Activated naive CD4-positive, alpha-beta T cell treated with anti-CD3 and anti-CD28 coated beads, Interleukin-2, amount 50 U/mL, for 16 hours (primary cell): ENCODE results near the gene MEGF9.

ENCODE experiments used
- DNase-seq: peaks from one replicate; pipeline ENCODE4 v3.0.0-alpha.2; 2020

Gene MEGF9

GRCh38 chr9:120730654-120731514 is 16.6 kb upstream of the MEGF9 start:
- no peak for DNase-seq

GRCh38 chr9:120729791-120730241 is 15.5 kb upstream of the MEGF9 start:
- no peak for DNase-seq

DNA sequence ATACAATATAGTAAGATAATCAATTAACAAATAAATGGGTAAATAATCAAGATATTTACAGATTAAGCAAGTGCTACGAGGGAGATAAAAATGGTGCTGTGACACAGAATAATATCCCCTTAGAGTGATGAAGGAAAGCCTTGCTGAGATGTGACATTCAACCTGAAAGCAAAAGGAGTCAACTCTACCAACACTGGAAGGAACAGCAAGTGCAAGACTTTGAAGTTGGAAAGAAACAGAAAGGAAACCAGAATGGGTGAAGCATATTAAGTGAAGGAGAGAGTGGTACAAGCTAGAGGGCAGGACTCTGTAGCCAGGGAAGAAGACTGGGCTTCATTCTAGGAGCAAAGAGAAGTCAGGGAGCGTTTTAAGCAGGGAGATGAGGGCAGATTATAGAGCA is 12.2 kb upstream of the MEGF9 start:
- DNase-seq, result no peak

DNA sequence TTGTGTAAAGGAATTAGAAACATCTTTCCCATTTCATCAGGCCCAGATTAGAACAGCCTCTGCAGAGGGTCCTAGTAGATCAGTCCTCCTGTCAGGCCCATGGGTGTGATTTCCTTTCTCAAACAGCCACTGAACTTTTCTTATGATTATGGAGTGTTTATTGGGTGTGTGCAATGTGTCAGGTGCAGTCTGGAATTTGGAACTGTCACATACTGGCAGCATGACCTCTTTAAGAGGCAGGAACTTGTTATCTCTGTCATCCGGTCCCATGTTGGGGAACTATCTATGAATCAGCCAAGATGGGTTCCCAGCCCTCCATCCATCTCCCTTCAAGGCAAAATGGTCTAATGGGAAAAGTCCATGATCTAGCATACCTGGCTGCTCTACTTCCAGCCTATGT is 11.6 kb upstream of the MEGF9 start:
- no peak for DNase-seq

- no peak for DNase-seq
These were observed 10.6 kb upstream of the MEGF9 start for GRCh38 chr9:120724757-120725400.

DNA sequence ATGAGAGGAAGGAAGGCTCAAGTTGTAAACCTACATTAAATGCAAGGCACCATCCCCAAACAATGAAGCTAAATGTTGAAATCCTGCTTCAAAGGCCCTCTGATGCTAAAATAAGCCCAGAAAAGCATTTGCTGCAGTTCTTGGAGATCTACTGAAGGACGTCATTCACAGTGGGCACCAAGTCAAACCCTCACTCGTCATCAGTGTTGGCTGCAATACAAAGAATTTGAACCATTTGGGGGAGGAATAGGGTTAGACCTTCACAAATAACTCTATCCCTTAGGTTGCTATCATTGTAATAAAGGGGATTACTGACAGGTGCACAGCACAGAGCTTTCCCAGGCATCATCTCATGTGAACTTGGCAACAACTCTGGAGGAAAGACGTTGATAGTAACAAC is 9.3 kb upstream of the MEGF9 start:
- DNase-seq, result no peak

DNA sequence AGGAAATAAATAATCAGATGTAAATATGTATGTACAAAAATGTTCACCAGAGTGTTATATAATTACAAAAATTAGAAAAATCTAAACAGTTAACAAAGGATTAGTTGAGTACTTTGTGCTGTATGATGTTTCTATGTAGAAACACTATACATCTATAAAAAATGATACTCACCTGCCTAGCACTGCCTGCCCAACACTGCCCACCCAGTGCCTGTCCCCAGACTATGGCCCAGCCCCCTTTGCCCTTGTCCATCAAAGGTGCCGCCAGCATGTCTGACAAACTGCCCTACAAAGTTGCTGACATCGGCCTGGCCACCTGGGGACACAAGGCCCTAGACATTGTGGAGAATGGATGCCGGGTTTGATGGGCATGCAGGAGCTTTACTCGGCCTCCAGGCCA is 6.1 kb upstream of the MEGF9 start:
- no peak for DNase-seq

GRCh38 chr9:120718316-120718715 is 4.0 kb upstream of the MEGF9 start:
- no peak for DNase-seq

GRCh38 chr9:120717176-120717575 is 2.9 kb upstream of the MEGF9 start:
- DNase-seq, result no peak

GRCh38 chr9:120716483-120716882 is 2.2 kb upstream of the MEGF9 start:
- DNase-seq, result no peak

GRCh38 chr9:120715389-120715924 is 1.2 kb upstream of the MEGF9 start:
- DNase-seq, result no peak

GRCh38 chr9:120714846-120715388 is 647 bp upstream of the MEGF9 start:
- no peak for DNase-seq

GRCh38 chr9:120713257-120714087 is 798 bp downstream of the MEGF9 start:
- DNase-seq, result peak; percentile 21

- no peak for DNase-seq
These were observed 1.7 kb downstream of the MEGF9 start for GRCh38 chr9:120712539-120713031.

DNA sequence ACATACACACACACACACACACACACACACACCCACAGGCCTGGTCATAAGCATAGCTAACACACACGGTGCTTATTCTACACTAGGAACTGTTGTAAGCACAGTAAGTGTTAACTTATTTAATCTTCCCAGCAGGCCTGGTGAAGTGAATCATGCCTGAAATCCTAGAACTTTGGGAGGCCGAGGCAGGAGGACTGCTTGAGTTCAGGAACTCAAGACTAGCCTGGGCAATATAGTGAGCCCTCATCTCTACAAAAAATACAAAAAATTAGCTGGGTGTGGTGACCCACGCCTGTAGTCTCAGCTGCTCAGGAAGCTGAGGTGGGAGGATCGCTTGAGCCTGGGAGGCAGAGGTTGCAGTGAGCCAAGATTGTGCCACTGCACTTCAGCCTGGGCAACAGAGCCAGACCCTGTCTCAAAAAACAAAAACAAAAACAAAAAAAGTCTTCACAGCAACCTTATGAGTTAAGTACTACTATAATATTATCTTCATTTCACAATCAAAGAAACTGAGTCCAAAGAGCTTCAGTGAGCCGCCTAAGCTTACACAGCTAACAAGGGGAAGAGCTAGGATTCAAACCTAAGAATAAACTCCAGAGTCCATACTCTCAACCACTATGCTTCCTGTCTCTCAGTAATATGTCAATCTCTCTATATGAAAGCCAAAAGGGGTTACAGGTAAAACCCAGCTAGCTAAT is 2.3 kb downstream of the MEGF9 start:
- DNase-seq, result no peak

GRCh38 chr9:120711354-120711753 is 2.9 kb downstream of the MEGF9 start:
- no peak for DNase-seq

DNA sequence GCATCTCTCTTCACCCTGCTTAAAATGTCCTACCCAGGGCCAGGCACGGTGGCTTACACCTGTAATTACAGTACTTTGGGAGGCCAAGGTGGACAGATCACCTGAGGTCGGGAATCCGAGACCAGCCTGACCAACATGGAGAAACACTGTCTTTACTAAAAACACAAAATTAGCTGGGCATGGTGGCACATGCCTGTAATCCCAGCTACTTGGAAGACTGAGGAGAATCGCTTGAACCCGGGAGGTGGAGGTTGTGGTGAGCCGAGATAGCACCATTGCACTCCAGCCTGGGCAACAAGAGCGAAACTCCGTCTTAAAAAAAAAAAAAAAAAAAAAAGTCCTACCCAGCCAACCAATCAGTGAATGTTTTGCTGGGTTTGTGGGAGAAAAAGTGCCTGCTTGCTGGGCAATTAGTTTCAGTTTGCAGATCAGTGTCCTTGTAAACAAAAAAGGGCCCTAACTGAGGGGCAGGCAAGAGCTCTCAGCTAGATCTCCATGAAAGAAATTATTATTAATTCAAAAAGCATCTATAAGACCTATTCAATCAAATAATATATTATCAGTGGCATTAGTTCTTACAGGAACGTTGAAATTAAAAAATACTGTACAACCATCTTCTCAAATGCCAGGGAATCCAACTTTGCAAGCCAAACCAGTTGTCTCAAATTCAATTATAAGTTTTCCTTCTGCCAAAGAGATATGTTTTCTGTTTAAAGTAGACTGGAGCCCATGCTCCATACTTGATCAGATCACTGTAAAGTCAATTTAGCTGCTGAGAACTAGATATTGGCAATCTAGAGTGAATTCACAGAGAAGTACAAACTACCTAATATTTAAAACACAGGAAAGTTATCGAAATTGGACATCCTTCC is 3.9 kb downstream of the MEGF9 start:
- DNase-seq, result no peak

DNA sequence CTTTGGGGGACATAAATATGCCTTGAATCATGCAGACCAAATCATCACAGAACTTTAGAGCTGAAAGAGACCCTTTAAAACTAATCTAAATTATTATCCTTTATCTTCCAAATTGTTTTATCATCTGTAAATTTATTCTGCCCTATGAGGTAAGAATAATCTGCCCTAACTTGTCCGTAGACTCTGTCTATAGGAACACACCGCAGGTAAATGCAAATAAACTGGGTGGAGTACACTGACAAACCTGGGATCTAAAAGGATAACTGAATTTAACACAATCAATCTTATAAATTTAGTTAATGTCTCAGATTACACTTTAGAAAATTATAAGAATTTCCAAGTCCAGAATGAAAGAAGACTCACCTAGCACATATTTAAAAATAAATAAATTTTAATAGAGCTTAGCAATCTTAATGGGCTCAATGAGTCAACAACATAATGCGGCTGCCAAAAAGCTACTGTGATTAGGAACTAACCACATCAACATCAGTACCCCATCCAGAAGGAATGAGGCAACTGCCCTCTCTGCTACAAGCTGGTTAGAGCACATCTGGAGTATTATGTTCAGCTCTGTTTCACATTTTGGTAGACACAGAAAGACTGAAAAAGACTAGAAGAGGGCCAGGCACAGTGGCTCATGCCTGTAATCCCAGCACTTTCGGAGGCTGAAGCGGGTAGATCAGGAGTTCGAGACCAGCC is 5.6 kb downstream of the MEGF9 start:
- DNase-seq, result no peak

- no peak for DNase-seq
These were observed 7.1 kb downstream of the MEGF9 start for GRCh38 chr9:120707170-120707569.

GRCh38 chr9:120705174-120705573 is 9.1 kb downstream of the MEGF9 start:
- DNase-seq, result no peak
